SK-N-SH treated with all-trans-retinoic acid at 6 μM for 48 hours (cell line): ENCODE data around the gene MBTPS2.

Experiments used
- ATAC-seq: fragments of 200-7000 bp; cut with Tn5 transposase; 3 replicates; pipeline ENCODE4 v1.9.1; 2020; ENCODE audit warnings: mild to moderate bottlenecking, moderate library complexity
- ARNTL ChIP-seq: fragments of 450-650 bp; formaldehyde crosslinking; IDR thresholded peaks from 2 replicates; pipeline ENCODE4 v1.5.0; 2020; ENCODE audit warnings: low read depth, mild to moderate bottlenecking, moderate library complexity, borderline replicate concordance
- BACH2 ChIP-seq: fragments of 250-450 bp; sonication (Bioruptor Pico); IDR thresholded peaks from 2 replicates; pipeline ENCODE4 v1.9.0; 2021; ENCODE audit warnings: mild to moderate bottlenecking, borderline replicate concordance
- CSDC2 ChIP-seq: fragments of 250-450 bp; sonication (Bioruptor Pico); IDR thresholded peaks from 2 replicates; pipeline ENCODE4 v1.5.0; 2020; ENCODE audit warnings: mild to moderate bottlenecking, moderate library complexity
- ESRRG ChIP-seq: fragments of 250-450 bp; sonication (Bioruptor Pico); IDR thresholded peaks from 2 replicates; pipeline ENCODE4 v1.6.1; 2021; ENCODE audit warnings: mild to moderate bottlenecking
- GLIS3 ChIP-seq: fragments of 250-450 bp; sonication (Bioruptor Pico); IDR thresholded peaks from 2 replicates; pipeline ENCODE4 v1.5.0; 2020; ENCODE audit warnings: mild to moderate bottlenecking, moderate library complexity
- ISL1 ChIP-seq: fragments of 250-450 bp; sonication (Bioruptor Pico); IDR thresholded peaks from 2 replicates; pipeline ENCODE4 v2.1.2; 2022; ENCODE audit warnings: mild to moderate bottlenecking, moderate library complexity
- PPARA ChIP-seq: fragments of 250-450 bp; sonication (Bioruptor Pico); IDR thresholded peaks from 2 replicates; pipeline ENCODE4 v1.5.0; 2020; ENCODE audit warnings: mild to moderate bottlenecking, borderline replicate concordance
- RARB ChIP-seq: fragments of 250-450 bp; sonication (Bioruptor Pico); IDR thresholded peaks from 2 replicates; pipeline ENCODE4 v1.8.0; 2021; ENCODE audit warnings: mild to moderate bottlenecking, moderate library complexity
- TCF4 ChIP-seq: fragments of 250-450 bp; sonication (Bioruptor Pico); IDR thresholded peaks from 2 replicates; pipeline ENCODE4 v1.8.0; 2021; ENCODE audit warnings: mild to moderate bottlenecking, moderate library complexity, borderline replicate concordance
- TOX ChIP-seq: fragments of 250-450 bp; sonication (Bioruptor Pico); IDR thresholded peaks from 2 replicates; pipeline ENCODE4 v1.8.0; 2021; ENCODE audit warnings: mild to moderate bottlenecking, moderate library complexity, borderline replicate concordance
- TSHZ2 ChIP-seq: fragments of 250-450 bp; sonication (Bioruptor Pico); IDR thresholded peaks from 2 replicates; pipeline ENCODE4 v1.5.0; 2020; ENCODE audit warnings: mild to moderate bottlenecking, moderate library complexity
- ZC3H10 ChIP-seq: fragments of 250-450 bp; sonication (Bioruptor Pico); IDR thresholded peaks from 2 replicates; pipeline ENCODE4 v1.5.1; 2021; ENCODE audit warnings: mild to moderate bottlenecking, moderate library complexity
- ZFP3 ChIP-seq: fragments of 250-450 bp; sonication (Bioruptor Pico); IDR thresholded peaks from 2 replicates; pipeline ENCODE4 v1.5.0; 2020; ENCODE audit warnings: mild to moderate bottlenecking, moderate library complexity
- ZFP30 ChIP-seq: fragments of 450-650 bp; formaldehyde crosslinking; IDR thresholded peaks from 2 replicates; pipeline ENCODE4 v1.5.0; 2022; ENCODE audit warnings: mild to moderate bottlenecking, moderate library complexity
- ZNF565 ChIP-seq: fragments of 450-650 bp; formaldehyde crosslinking; conservative IDR thresholded peaks from 2 replicates; pipeline ENCODE4 v1.5.0; 2020; ENCODE audit warnings: low read depth, mild to moderate bottlenecking, moderate library complexity
- ZNF70 ChIP-seq: fragments of 450-650 bp; formaldehyde crosslinking; IDR thresholded peaks from 2 replicates; pipeline ENCODE4 v1.5.0; 2020; ENCODE audit warnings: mild to moderate bottlenecking, moderate library complexity
- ZNF8 ChIP-seq: fragments of 450-650 bp; formaldehyde crosslinking; IDR thresholded peaks from 2 replicates; pipeline ENCODE4 v1.5.0; 2020; ENCODE audit warnings: mild to moderate bottlenecking, moderate library complexity
- TF ChIP-seq, protein P1 (sequence below): fragments of 250-450 bp; sonication (Bioruptor Pico); IDR thresholded peaks from 2 replicates; pipeline ENCODE4 v1.8.0; 2021; ENCODE audit warnings: low read depth, mild to moderate bottlenecking, moderate library complexity, borderline replicate concordance
- TF ChIP-seq, protein P2 (sequence below): fragments of 250-450 bp; sonication (Bioruptor Pico); IDR thresholded peaks from 2 replicates; pipeline ENCODE4 v1.5.1; 2020; ENCODE audit warnings: low read depth, mild to moderate bottlenecking, moderate library complexity
- TF ChIP-seq, protein P3 (sequence below): fragments of 250-450 bp; sonication (Bioruptor Pico); IDR thresholded peaks from 2 replicates; pipeline ENCODE4 v1.5.1; 2021; ENCODE audit warnings: mild to moderate bottlenecking, moderate library complexity
- TF ChIP-seq, protein P4 (sequence below): fragments of 250-450 bp; sonication (Bioruptor Pico); IDR thresholded peaks from 2 replicates; pipeline ENCODE4 v1.8.0; 2020; ENCODE audit warnings: mild to moderate bottlenecking, moderate library complexity, borderline replicate concordance

MBTPS2 gene

DNA sequence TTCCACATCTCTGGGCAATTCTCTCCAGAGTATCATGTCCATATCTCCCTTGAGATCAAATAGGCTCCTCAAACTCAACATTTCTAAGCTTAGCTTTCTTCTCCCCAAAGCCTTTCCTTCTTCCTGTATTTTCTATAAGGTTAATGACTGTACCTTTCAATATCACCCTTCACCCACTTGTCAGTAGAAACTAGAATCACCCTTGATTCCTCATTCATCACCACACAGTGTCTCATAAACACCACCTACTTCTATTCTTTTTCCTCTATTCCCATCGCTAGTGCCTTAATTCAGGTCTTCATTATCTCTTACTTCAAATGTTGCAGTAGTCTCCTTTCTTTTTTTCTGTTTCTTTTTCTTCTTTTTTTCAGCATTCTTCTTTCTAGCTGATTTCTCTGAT is 72.8 kb downstream of the MBTPS2 start:
- no peak for TF ChIP-seq TSHZ2 (CRISPR knock-in tag)
- no peak for TF ChIP-seq GLIS3 (CRISPR knock-in tag)
- TF ChIP-seq ESRRG (CRISPR knock-in tag): no peak
- no peak for TF ChIP-seq ARNTL
- ATAC-seq: no peak

DNA sequence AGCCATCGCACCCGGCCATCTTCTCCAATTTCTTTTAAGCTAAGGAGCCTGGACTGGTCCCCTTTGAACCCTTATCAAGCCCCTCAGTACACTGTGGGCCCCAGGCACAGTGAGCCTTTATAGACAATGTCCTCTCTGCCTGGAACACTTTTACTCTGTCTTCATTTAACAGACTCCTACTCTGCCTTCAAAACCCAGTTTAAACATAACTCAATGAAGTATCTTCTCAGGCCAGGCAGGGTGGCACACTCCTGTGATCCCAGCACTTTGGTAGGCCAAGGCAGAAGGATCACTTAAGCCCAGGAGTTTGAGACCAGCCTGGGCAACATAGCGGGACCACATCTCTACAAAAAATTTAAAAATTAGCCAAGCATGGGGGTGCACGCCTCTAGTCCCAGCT is 73.6 kb downstream of the MBTPS2 start:
- TF ChIP-seq ZFP3: peak; percentile 88
- TF ChIP-seq ZFP30: no peak
- TF ChIP-seq, all 23 proteins: peak for 1
- no peak for ATAC-seq

DNA sequence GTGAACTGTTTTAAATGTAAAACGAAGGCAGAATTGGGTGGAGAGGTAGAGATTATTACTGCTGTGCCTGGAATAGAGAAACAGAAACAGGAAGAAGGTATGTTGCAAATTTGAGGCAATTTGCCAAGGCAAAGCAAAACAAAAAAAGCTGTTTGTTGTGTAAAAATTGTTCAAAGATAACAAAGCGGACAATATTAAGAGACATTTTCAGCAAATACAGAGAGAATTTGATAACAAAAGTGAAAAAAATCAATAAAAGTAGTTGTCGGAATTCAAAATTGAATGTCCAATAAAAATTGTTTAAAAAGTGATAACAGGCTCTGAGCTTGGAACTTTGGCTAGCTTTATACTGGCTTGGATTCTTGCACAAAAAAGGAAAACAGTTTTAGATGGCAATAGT is 86.7 kb downstream of the MBTPS2 start:
- TF ChIP-seq ARNTL (no peak), GLIS3 (CRISPR knock-in tag) (no peak), ZC3H10 (no peak), TSHZ2 (CRISPR knock-in tag) (no peak), ISL1 (no peak), PPARA (no peak), BACH2 (CRISPR knock-in tag) (no peak), ZNF8 (CRISPR knock-in tag) (no peak), ESRRG (CRISPR knock-in tag) (no peak), TOX (CRISPR knock-in tag) (no peak), ZFP3 (no peak), CSDC2 (CRISPR knock-in tag) (no peak), ZNF565 (CRISPR knock-in tag) (no peak), ZNF70 (CRISPR knock-in tag) (no peak), TCF4 (CRISPR knock-in tag) (no peak), RARB (CRISPR knock-in tag) (no peak)
- TF ChIP-seq, protein P1, sequence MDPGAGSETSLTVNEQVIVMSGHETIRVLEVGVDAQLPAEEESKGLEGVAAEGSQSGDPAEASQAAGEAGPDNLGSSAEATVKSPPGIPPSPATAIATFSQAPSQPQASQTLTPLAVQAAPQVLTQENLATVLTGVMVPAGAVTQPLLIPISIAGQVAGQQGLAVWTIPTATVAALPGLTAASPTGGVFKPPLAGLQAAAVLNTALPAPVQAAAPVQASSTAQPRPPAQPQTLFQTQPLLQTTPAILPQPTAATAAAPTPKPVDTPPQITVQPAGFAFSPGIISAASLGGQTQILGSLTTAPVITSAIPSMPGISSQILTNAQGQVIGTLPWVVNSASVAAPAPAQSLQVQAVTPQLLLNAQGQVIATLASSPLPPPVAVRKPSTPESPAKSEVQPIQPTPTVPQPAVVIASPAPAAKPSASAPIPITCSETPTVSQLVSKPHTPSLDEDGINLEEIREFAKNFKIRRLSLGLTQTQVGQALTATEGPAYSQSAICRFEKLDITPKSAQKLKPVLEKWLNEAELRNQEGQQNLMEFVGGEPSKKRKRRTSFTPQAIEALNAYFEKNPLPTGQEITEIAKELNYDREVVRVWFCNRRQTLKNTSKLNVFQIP (CRISPR knock-in tag): no peak
- TF ChIP-seq, protein P2, sequence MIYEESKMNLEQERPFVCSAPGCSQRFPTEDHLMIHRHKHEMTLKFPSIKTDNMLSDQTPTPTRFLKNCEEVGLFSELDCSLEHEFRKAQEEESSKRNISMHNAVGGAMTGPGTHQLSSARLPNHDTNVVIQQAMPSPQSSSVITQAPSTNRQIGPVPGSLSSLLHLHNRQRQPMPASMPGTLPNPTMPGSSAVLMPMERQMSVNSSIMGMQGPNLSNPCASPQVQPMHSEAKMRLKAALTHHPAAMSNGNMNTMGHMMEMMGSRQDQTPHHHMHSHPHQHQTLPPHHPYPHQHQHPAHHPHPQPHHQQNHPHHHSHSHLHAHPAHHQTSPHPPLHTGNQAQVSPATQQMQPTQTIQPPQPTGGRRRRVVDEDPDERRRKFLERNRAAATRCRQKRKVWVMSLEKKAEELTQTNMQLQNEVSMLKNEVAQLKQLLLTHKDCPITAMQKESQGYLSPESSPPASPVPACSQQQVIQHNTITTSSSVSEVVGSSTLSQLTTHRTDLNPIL: no peak
- TF ChIP-seq, protein P3, sequence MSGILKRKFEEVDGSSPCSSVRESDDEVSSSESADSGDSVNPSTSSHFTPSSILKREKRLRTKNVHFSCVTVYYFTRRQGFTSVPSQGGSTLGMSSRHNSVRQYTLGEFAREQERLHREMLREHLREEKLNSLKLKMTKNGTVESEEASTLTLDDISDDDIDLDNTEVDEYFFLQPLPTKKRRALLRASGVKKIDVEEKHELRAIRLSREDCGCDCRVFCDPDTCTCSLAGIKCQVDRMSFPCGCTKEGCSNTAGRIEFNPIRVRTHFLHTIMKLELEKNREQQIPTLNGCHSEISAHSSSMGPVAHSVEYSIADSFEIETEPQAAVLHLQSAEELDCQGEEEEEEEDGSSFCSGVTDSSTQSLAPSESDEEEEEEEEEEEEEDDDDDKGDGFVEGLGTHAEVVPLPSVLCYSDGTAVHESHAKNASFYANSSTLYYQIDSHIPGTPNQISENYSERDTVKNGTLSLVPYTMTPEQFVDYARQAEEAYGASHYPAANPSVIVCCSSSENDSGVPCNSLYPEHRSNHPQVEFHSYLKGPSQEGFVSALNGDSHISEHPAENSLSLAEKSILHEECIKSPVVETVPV (CRISPR knock-in tag): no peak
- TF ChIP-seq, protein P4, sequence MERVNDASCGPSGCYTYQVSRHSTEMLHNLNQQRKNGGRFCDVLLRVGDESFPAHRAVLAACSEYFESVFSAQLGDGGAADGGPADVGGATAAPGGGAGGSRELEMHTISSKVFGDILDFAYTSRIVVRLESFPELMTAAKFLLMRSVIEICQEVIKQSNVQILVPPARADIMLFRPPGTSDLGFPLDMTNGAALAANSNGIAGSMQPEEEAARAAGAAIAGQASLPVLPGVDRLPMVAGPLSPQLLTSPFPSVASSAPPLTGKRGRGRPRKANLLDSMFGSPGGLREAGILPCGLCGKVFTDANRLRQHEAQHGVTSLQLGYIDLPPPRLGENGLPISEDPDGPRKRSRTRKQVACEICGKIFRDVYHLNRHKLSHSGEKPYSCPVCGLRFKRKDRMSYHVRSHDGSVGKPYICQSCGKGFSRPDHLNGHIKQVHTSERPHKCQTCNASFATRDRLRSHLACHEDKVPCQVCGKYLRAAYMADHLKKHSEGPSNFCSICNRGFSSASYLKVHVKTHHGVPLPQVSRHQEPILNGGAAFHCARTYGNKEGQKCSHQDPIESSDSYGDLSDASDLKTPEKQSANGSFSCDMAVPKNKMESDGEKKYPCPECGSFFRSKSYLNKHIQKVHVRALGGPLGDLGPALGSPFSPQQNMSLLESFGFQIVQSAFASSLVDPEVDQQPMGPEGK (CRISPR knock-in tag): no peak
- ATAC-seq: no peak
